AG09309 (cell line): Measurements from ENCODE around the gene CCDC57.

Source experiments
- DNase-seq: peaks from one replicate; pipeline ENCODE4 v3.0.0-alpha.2; 2010; ENCODE audit warnings: low read depth
- H3K4me3 ChIP-seq: 2 replicates; pipeline ENCODE4 v1.5.1; 2011; ENCODE audit warnings: mild to moderate bottlenecking, low read depth, low read length, moderate library complexity; ENCODE audit not compliant: control insufficient read depth
- CTCF ChIP-seq: IDR thresholded peaks from 2 replicates; pipeline ENCODE4 v1.5.1; 2011; ENCODE audit warnings: mild to moderate bottlenecking, low read depth, low read length, inconsistent platforms; ENCODE audit not compliant: insufficient read depth, control insufficient read depth; ENCODE audit errors: missing control alignments

The CCDC57 gene

GRCh38 chr17:82127315-82127595 is 85.4 kb downstream of the CCDC57 start:
- no peak for DNase-seq
- no peak for TF ChIP-seq CTCF
- no peak overlapping the region for H3K4me3 ChIP-seq

- DNase-seq: no peak
- no peak for TF ChIP-seq CTCF
- no peak overlapping the region for H3K4me3 ChIP-seq
Measured at GRCh38 chr17:82126556-82127314, 85.9 kb downstream of the CCDC57 start.

GRCh38 chr17:82124101-82124500 is 88.5 kb downstream of the CCDC57 start:
- no peak for DNase-seq
- TF ChIP-seq CTCF: no peak
- H3K4me3 ChIP-seq: no peak overlapping the region

GRCh38 chr17:82121660-82122629 is 90.7 kb downstream of the CCDC57 start:
- no peak for TF ChIP-seq CTCF
- no peak for DNase-seq
- H3K4me3 ChIP-seq: no peak overlapping the region

- no peak for DNase-seq
- TF ChIP-seq CTCF: no peak
Measured at GRCh38 chr17:82121246-82121645, 91.4 kb downstream of the CCDC57 start.

GRCh38 chr17:82120148-82120547 is 92.5 kb downstream of the CCDC57 start:
- DNase-seq: peak; percentile 24
- no peak overlapping the region for H3K4me3 ChIP-seq
- no peak for TF ChIP-seq CTCF

More at GRCh38 chr17:82121246-82121645, 91.4 kb downstream of the CCDC57 start:
- H3K4me3 ChIP-seq: no peak overlapping the region
